Right atrium auricular region (tissue), 2 donors: Measurements from ENCODE around the gene ACMSD. TPM values are rescaled to one million over a fixed set of nuclear protein-coding genes. Genes with fewer than 3 reads are reported as not detected.
"Not testable (repeated sequence)": the region's sequence is repeated elsewhere in the genome, so short reads cannot be mapped to it uniquely, and the experiment has no call there.

Experiments used
- DNase-seq: peaks from one replicate; pipeline ENCODE4 v3.0.0-alpha.2; 2019; ENCODE audit warnings: low spot score
- H3K27ac ChIP-seq, 2 donors: fragments of 200-600 bp; sonication (generic); 1 replicate in 1 of 2; 2 replicates in 1 of 2; pipeline ENCODE4 v1.5.1; 2016 to 2019
- H3K27me3 ChIP-seq, 2 donors: fragments of 200-600 bp; sonication (generic); one replicate each; pipeline versions ENCODE4 v1.5.1 to v1.6.0; 2017 to 2019
- H3K36me3 ChIP-seq: fragments of 200-600 bp; sonication (generic); one replicate; pipeline ENCODE4 v1.5.1; 2016
- H3K4me1 ChIP-seq, 2 donors: fragments of 200-600 bp; sonication (generic); one replicate each; pipeline versions ENCODE4 v1.5.1 to v1.6.0; 2017 to 2019
- H3K4me3 ChIP-seq, 2 donors: fragments of 200-600 bp; sonication (generic); 1 replicate in 1 of 2; 2 replicates in 1 of 2; pipeline ENCODE4 v1.5.1; 2017 to 2019; ENCODE audit warnings: mild to moderate bottlenecking in 1 of 2, moderate library complexity in 1 of 2
- H3K9me3 ChIP-seq, 2 donors: fragments of 200-600 bp; sonication (generic); one replicate each; pipeline ENCODE4 v1.5.1; 2019
- total RNA-seq, 2 donors: library from RNA; depleted of rRNA; stranded (reverse); fragments of >200 nt; gene quantifications; one replicate each; pipeline ENCODE4 v1.1.0, GENCODE V29; 2016
- TF ChIP-seq, protein P1 (sequence below), 2 donors: fragments of 200-600 bp; sonication (generic); IDR thresholded peaks; one replicate each; pipeline ENCODE4 v1.5.1; 2019; ENCODE audit warnings: antibody characterized with exemption in 2 of 2

ACMSD gene
- total RNA-seq, 2 donors from 2014 or later, result not detected

DNA sequence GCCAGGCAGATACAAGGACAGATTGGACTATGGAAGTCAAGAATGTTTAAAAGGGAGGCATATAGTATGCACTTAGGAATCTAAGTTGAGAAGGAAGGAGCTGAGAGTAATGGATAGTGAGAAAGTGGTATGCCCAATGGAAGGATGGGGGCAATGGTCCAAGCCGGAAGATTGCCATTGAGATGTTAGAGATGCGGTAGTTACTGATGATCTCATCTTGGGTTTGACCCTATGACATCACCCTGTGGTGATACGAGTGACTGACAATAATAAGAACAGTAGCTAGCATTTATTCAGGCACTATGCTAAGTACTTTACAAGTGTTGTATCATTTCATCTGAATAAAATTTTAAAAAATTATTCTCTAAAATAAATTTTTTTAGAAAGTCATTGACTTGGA lies 38.5 kb upstream of the ACMSD start:
- Histone ChIP-seq H3K27me3 (no peaks in the 10 kb centered on the region), H3K27ac (no peak overlapping the region), H3K4me1 (no peaks in the 10 kb centered on the region), H3K4me3 (no peak overlapping the region), H3K36me3 (no peaks in the 10 kb centered on the region), H3K9me3 (peaks cover 3 to 9% of the 10 kb centered on the region in 2 donors)
- no peak for DNase-seq
- TF ChIP-seq, protein P1, sequence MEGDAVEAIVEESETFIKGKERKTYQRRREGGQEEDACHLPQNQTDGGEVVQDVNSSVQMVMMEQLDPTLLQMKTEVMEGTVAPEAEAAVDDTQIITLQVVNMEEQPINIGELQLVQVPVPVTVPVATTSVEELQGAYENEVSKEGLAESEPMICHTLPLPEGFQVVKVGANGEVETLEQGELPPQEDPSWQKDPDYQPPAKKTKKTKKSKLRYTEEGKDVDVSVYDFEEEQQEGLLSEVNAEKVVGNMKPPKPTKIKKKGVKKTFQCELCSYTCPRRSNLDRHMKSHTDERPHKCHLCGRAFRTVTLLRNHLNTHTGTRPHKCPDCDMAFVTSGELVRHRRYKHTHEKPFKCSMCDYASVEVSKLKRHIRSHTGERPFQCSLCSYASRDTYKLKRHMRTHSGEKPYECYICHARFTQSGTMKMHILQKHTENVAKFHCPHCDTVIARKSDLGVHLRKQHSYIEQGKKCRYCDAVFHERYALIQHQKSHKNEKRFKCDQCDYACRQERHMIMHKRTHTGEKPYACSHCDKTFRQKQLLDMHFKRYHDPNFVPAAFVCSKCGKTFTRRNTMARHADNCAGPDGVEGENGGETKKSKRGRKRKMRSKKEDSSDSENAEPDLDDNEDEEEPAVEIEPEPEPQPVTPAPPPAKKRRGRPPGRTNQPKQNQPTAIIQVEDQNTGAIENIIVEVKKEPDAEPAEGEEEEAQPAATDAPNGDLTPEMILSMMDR (IDR thresholded peaks at IDR 0.05), result no peak

DNA sequence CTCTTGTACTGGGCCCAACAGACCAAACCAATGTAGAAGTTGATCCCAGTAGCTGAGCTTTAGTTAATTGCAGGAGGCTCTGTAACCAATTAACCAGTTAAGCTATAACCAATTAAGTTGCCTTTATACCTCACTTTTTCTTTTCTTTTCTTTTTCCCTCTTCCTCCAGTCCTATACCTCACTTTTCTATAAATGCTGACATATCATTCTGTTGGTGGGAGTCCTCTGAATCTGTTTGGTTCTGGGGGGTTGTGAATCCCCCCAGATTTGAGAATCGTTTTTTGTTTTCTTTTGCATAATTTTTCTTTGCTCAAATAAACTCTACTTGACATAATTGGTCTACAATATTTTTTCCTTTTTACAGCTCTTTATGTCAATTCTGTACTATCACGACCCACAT lies 38.1 kb upstream of the ACMSD start:
- TF ChIP-seq, protein P1 (IDR thresholded peaks at IDR 0.05), result no peak

DNA sequence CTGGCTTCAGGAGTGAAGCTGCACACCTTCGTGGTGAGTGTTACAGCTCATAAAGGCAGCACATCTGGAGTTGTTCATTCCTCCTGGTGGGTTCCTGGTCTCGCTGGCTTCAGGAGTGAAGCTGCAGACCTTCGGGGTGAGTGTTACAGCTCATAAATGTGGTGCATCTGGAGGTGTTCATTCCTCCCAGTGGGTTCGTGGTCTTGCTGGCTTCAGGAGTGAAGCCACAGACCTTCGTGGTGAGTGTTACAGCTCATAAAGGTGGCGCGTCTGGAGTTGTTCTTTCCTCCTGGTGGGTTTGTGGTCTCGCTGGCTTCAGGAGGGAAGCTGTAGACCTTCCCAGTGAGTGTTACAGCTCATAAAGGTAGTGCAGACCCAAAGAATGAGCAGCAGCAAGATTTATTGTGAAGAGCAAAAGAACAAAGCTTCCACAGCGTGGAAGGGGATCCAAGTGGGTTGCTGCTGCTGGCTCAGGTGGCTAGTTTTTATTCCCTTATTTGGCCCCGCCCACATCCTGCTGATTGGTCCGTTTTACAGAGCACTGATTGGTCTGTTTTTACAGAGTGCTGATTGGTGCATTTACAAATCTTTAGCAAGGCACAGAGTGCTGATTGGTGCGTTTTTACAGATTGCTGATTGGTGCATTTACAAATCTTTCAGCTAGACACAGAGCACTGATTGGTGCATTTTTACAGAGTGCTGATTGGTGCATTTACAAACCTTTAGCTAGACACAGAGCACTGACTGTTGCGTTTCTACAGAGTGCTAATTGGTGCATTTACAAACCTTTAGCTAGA lies 34.6 kb upstream of the ACMSD start:
- not testable (repeated sequence) for H3K27ac ChIP-seq, H3K27me3 ChIP-seq, H3K4me3 ChIP-seq, H3K4me1 ChIP-seq, H3K9me3 ChIP-seq, H3K36me3 ChIP-seq, DNase-seq

More for the DNA sequence above, 38.1 kb upstream of the ACMSD start:
- Histone ChIP-seq H3K4me3 (no peak overlapping the region), H3K27ac (no peak overlapping the region), H3K9me3 (peaks cover 3 to 9% of the 10 kb centered on the region in 2 donors), H3K27me3 (no peaks in the 10 kb centered on the region), H3K36me3 (no peaks in the 10 kb centered on the region), H3K4me1 (no peaks in the 10 kb centered on the region)
- no peak for DNase-seq

DNA sequence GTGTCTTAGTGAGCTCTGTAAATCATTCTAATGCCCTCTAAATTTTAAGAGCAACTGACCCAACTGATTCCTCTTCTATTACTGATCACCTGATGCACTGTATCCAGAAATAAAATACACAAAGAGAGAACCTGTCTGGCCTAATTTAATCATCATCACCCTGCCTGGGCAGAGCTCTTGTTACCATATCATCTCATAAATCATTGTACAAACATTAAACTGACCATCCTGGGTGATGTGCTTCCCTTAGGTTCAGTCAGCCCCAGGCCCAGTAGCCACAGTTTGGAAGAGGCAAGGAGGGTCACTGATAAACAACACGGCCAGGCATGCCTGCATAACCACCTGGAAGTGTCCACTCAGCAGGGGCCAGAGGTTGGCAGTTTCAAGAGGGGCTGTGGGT lies 22.7 kb upstream of the ACMSD start:
- H3K9me3 ChIP-seq, result peaks cover 5 to 14% of the 10 kb centered on the region in 2 donors
- H3K27ac ChIP-seq, result no peak overlapping the region
- no peaks in the 10 kb centered on the region for H3K4me1 ChIP-seq
- H3K4me3 ChIP-seq, result no peak overlapping the region
- no peaks in the 10 kb centered on the region for H3K27me3 ChIP-seq
- no peaks in the 10 kb centered on the region for H3K36me3 ChIP-seq
- TF ChIP-seq, protein P1 (IDR thresholded peaks at IDR 0.05), result no peak
- DNase-seq, result no peak

DNA sequence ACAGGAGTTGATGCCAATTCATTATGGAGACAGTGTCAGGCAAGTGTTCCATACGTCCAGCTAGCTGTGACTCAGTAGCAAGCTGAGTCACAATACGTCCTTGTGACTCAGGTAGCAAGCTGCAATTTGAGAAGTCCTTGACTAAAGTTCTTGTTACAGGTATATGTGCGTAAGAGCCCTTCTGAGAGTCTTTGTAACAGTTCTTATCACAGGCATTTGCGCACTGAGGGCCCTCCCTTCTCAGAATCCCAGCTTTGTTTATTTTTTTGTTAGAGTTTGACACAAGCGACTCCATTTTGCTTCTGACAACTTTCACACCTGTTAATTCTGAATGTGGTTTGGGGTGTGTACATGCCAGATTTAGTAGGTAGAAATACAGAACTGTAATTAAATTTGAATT lies 20.1 kb upstream of the ACMSD start:
- H3K4me3 ChIP-seq, result no peak overlapping the region

DNA sequence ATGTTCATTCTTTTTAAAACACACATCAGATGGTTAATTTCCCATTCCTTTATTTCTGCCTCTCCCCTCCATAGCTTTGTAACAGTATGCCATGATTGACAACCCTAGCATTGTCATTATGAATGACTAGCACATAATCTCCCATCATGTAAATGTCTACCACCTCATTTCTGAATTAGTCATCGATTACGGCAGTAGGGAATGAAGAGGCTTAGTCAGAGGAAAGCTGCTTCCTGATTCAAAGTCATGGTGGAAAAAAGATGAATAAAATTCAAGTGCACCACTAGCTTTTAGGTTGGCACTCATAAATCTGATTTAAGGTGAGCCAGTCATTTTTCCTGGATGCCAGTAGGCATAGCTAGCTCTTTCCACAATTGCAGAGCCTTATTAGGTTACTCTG lies 19.1 kb upstream of the ACMSD start:
- no peak for DNase-seq
- no peaks in the 10 kb centered on the region for H3K36me3 ChIP-seq
- no peaks in the 10 kb centered on the region for H3K9me3 ChIP-seq
- H3K27me3 ChIP-seq, result no peaks in the 10 kb centered on the region
- no peak overlapping the region for H3K4me3 ChIP-seq
- no peaks in the 10 kb centered on the region for H3K4me1 ChIP-seq
- TF ChIP-seq, protein P1 (IDR thresholded peaks at IDR 0.05), result no peak
- no peak overlapping the region for H3K27ac ChIP-seq

More for the DNA sequence above, 20.1 kb upstream of the ACMSD start:
- Histone ChIP-seq H3K9me3 (no peaks in the 10 kb centered on the region), H3K27ac (no peak overlapping the region), H3K27me3 (no peaks in the 10 kb centered on the region), H3K4me1 (no peaks in the 10 kb centered on the region), H3K36me3 (no peaks in the 10 kb centered on the region)
- DNase-seq, result no peak
- TF ChIP-seq, protein P1 (IDR thresholded peaks at IDR 0.05), result no peak
